WI38 (cell line): ENCODE data around the gene IGF1R.
A peak's percentile ranks its signal among the peaks of the same experiment; 100 is the strongest.

Source experiments
- H3K4me3 ChIP-seq: 2 replicates; pipeline ENCODE4 v1.5.1; 2011; ENCODE audit warnings: low read depth, mild to moderate bottlenecking, control low read depth, low read length
- CTCF ChIP-seq: IDR thresholded peaks from 2 replicates; pipeline ENCODE4 v1.5.1; 2012; ENCODE audit warnings: low read depth, mild to moderate bottlenecking, control low read depth, low read length

IGF1R gene

GRCh38 chr15:98722645-98723044 is 74.3 kb downstream of the IGF1R start:
- no peak overlapping the region for H3K4me3 ChIP-seq

DNA sequence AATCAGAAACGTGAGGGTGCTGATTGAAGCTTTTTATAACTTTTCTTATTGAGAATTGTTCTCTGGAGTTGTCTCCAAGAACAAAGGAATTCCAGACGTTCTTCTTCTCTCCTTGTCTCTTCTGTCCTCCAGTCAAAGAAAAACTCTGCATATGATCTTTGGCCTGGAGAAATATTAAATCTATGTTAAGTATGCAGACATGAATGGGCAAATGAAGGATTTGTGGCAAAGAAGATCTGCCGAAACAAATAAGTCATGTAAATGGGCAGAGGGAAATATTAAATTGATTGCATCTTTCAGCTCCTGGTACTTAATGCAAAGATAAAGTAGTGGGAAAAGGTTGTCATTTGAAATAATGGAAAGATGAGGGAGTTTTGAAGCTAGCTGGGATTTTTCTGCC is 74.9 kb downstream of the IGF1R start:
- no peak for TF ChIP-seq CTCF
- H3K4me3 ChIP-seq = no peak overlapping the region

More at GRCh38 chr15:98722645-98723044, 74.3 kb downstream of the IGF1R start:
- no peak for TF ChIP-seq CTCF

GRCh38 chr15:98724048-98724447 is 75.7 kb downstream of the IGF1R start:
- no peak overlapping the region for H3K4me3 ChIP-seq
- TF ChIP-seq CTCF = no peak

DNA sequence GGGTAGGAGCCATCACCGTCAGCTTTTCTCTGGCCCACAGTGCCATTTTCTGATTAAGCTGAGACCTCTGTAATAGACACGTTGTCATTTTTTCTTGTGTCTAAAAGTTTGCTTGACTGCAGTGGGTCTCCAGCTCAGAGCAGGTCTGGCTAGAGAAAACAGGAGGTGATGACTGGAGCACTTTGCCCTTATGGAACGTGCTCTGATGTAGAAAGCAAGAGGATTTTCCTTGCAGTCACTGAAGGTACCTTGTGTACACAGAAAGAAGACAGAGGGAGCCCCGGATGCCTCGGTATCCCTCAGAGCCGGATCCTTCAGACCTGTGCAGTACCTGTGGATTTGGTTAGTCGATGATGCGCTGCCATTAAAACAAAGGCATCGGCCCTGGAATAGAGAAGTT is 76.2 kb downstream of the IGF1R start:
- TF ChIP-seq CTCF = no peak

GRCh38 chr15:98725874-98726273 is 77.5 kb downstream of the IGF1R start:
- no peak overlapping the region for H3K4me3 ChIP-seq
- no peak for TF ChIP-seq CTCF

More for the DNA sequence above, 76.2 kb downstream of the IGF1R start:
- H3K4me3 ChIP-seq = no peak overlapping the region

- TF ChIP-seq CTCF = no peak
- peak overlapping the region; percentile 47 for H3K4me3 ChIP-seq
These were observed 79.0 kb downstream of the IGF1R start for GRCh38 chr15:98727115-98728040.

DNA sequence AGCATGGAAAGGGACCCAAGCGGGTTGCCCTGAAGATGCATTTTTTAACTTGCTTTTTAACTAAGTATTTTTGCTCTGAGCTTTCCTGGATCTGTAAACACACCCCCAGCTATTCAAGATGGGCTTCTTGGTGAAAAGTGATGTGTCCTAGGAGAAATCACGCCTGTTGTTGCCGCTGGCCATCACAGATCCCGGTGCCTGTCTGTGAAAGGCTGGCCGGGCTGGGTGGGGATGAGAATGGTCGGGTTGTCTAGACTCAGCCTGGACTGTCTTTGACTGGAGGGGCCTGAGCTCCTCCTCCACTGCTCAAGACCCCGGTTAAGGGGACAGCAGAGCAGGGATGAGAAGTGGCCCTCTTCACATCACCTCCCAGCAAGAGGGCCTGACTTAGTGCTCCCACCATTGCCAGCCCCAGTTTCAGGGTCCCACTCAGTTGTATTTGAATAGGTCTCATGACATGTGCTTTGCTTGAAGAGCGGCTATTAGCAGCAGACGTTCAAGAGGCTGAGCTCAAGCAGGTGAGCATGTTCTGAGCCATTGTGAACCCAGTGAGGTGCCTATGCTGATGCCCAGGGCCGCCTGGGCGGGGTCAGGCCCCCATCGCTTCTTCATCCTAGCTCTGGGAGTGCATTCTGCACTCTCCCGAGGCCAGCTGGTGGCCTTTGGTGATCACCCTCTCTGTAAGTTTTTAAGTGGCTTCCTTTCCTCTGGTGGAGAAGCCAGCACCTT is 79.9 kb downstream of the IGF1R start:
- no peak for TF ChIP-seq CTCF
- peak overlapping the region; percentile 30 for H3K4me3 ChIP-seq
